Measurements from ENCODE around the gene ODF2.

The ODF2 gene

GRCh38 chr9:128528445-128529160, 72.8 kb downstream of the ODF2 start:
- no peak for DNase-seq (ENCODE audit: low read depth)

GRCh38 chr9:128529191-128529590, 73.4 kb downstream of the ODF2 start:
- no peak for DNase-seq (ENCODE audit: low read depth)

- DNase-seq (ENCODE audit: low read depth), result no peak
Observed at GRCh38 chr9:128532581-128532980, 76.8 kb downstream of the ODF2 start.

GRCh38 chr9:128540634-128541360, 85.0 kb downstream of the ODF2 start:
- DNase-seq (ENCODE audit: low read depth), result no peak

- no peak for DNase-seq (ENCODE audit: low read depth)
Observed at GRCh38 chr9:128546504-128546903, 90.7 kb downstream of the ODF2 start.

- DNase-seq (ENCODE audit: low read depth), result no peak
Observed at GRCh38 chr9:128548876-128549275, 93.1 kb downstream of the ODF2 start.

GRCh38 chr9:128550226-128550625, 94.4 kb downstream of the ODF2 start:
- DNase-seq (ENCODE audit: low read depth), result peak; percentile 21

All from activated T-cell treated with anti-CD3 and anti-CD28 coated beads for 48 hours (primary cell).